ENCODE measurements around the gene FAM163A. TPM values are rescaled to one million over a fixed set of nuclear protein-coding genes. Genes with fewer than 3 reads are reported as not detected.

The FAM163A gene
- total RNA-seq, 4 donors from 2014 or later: 0.33 to 3.2 (median 1.3) TPM; not detected in 1

DNA sequence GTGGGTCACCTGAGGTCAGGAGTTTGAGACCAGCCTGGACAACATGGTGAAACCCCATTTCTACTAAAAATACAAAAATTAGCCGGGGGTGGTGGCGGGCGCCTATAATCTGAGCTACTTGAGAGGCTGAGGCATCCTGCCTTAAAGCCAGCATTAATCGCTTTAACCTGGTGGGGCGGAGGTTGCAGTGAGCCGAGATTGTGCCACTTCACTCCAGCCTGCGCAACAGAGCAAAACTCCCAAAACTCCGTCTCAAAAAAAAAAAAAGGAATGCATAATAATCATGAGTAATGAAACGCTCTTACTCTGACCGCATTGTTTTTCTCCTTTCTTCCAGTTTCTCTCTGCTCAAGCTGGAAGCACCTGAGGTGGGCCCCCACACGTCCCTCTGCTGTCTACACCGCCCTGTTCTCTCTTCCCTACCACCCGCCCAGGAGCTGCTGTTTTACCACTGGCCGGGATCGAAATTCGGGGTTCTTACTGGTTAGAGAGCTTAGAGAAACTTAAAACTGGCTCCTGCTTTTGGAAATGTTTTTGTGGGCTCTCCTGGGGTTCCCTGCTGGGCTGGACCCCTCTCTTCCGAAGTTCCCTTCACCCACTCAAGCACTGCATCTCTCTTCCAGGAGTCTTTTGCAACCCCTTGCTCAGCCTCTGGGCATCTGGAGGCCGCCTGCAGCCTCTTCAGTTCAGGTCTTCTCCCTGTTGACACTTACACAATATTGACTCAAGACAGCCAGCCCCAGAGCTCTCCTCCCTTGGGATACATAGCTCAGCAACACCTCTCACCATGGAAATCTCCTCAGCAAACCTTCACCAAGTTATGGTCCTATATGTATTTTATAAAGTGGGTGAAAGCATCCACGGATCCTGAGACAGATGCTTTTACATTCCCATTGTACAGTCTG is 62.5 kb downstream of the FAM163A start:
- DNase-seq: no peak
- TF ChIP-seq, protein P1, sequence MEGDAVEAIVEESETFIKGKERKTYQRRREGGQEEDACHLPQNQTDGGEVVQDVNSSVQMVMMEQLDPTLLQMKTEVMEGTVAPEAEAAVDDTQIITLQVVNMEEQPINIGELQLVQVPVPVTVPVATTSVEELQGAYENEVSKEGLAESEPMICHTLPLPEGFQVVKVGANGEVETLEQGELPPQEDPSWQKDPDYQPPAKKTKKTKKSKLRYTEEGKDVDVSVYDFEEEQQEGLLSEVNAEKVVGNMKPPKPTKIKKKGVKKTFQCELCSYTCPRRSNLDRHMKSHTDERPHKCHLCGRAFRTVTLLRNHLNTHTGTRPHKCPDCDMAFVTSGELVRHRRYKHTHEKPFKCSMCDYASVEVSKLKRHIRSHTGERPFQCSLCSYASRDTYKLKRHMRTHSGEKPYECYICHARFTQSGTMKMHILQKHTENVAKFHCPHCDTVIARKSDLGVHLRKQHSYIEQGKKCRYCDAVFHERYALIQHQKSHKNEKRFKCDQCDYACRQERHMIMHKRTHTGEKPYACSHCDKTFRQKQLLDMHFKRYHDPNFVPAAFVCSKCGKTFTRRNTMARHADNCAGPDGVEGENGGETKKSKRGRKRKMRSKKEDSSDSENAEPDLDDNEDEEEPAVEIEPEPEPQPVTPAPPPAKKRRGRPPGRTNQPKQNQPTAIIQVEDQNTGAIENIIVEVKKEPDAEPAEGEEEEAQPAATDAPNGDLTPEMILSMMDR (IDR thresholded peaks at IDR 0.05): no peak
- Histone ChIP-seq H3K4me3 (replicated peaks in 1 of 3) (no peak overlapping the region), H3K27me3 (no peaks in the 10 kb centered on the region), H3K9me3 (no peaks in the 10 kb centered on the region), H3K36me3 (no peaks in the 10 kb centered on the region), H3K27ac (no peak overlapping the region), H3K4me1 (peaks cover 0 to 3% of the 10 kb centered on the region in 2 donors)
- intact Hi-C loops (cut with DNase I): no loop called here
- WGBS, 2 donors: 92% methylated on average over 19 of the region's 19 CpGs

DNA sequence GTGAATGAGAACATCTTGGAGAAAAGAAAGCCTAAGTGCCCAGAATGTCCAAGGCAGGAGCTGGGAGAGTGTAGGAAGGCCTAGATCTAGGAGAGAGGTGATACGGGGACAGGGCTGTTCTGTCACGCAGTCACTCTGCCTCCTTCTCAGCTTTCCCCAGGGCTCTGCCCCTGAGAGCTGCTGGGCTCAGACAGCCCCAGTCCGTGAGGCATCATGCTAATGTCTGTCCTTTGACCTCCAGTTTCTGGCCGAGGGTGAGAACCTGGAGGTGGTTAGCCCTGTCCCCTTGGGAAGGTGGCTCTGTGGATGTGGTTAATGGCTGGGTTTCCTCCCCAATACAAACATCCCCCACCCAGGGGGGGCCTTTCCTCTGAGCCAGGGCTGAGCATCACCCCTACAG is 63.2 kb downstream of the FAM163A start:
- DNase-seq: no peak
- Histone ChIP-seq H3K36me3 (no peaks in the 10 kb centered on the region), H3K27ac (no peak overlapping the region), H3K9me3 (no peaks in the 10 kb centered on the region), H3K27me3 (no peaks in the 10 kb centered on the region), H3K4me1 (peaks cover 0 to 3% of the 10 kb centered on the region in 2 donors), H3K4me3 (replicated peaks in 1 of 3) (no peak overlapping the region)
- intact Hi-C loops (cut with DNase I): no loop called here
- WGBS, 2 donors: 77 to 83% methylated on average over 4 of the region's 4 CpGs
- TF ChIP-seq, protein P1 (IDR thresholded peaks at IDR 0.05): no peak
- no peak for TF ChIP-seq POLR2A (IDR thresholded peaks at IDR 0.05)

DNA sequence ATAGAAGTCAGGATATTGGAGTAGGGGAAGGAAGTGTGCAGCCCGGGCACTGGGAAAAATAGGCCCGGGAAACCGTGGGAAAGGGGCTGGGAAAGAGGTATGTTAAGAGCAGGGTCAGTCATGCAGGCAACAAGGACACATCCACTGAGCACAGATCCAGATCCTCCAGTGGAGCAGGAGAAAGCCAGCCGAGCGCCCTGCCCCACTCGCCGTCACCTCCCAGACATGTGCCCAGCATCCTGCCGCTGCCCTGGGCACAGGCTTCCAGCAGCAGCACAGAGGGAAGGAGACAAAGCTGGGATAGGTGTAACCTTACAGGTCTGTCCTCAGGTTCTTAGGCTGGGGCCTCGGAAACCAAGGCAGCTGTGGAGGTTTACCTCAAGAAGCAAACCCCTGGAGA is 64.2 kb downstream of the FAM163A start:
- no peaks in the 10 kb centered on the region for H3K27me3 ChIP-seq
- peaks cover 0 to 3% of the 10 kb centered on the region in 2 donors for H3K4me1 ChIP-seq
- peak in 1 of 2 donors; percentile 35 for DNase-seq
- WGBS, 2 donors: 57 to 60% methylated on average over 4 to 9 of the region's 9 CpGs
- intact Hi-C loops (cut with DNase I): no loop called here
- H3K36me3 ChIP-seq: no peaks in the 10 kb centered on the region
- TF ChIP-seq, protein P1 (IDR thresholded peaks at IDR 0.05): no peak
- no peak overlapping the region for H3K27ac ChIP-seq
- no peaks in the 10 kb centered on the region for H3K9me3 ChIP-seq
- H3K4me3 ChIP-seq (replicated peaks in 1 of 3): no peak overlapping the region

DNA sequence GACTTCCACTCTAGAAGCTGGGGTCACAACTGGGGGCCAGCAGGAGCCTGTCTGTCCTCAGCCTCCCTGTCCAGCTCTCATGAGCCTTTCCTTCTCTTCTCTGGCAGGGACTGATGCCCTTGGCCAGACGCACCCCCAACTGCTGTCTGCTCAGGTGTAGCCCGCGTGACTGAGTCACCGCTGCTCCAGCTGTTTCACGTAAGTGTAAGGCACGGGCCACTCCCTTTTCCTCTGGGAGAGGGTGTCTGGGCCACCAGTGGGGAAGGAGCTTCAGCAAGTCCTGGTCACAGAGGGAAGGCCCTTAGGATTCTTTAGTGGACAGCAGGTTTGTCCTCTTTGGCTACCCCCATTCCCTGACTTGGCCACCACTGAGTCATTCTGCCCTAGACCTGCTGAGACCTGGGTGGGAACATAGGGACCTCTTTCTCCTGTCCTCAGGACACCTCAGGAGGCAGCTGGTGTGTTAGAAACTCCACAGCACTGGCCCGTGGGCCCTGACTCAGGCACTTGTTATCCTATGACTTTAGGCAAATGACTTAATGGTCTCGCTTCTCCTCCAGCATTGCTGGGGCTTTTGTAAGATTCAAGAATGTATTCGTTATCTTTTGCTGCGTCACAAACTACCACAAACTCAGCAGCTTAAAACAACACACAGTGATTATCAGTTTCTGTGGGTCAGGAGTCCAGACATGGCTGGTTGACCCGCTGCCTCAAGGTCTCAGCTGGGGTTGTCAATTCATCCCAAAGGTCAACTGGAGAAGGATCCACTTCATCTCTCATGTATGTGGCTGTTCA is 64.8 kb downstream of the FAM163A start:
- Histone ChIP-seq H3K4me3 (replicated peaks in 1 of 3) (no peak overlapping the region), H3K36me3 (no peaks in the 10 kb centered on the region), H3K9me3 (no peaks in the 10 kb centered on the region), H3K27ac (no peak overlapping the region), H3K27me3 (no peaks in the 10 kb centered on the region), H3K4me1 (peaks cover 0 to 3% of the 10 kb centered on the region in 2 donors)
- TF ChIP-seq, protein P1 (IDR thresholded peaks at IDR 0.05): no peak
- no peak for TF ChIP-seq POLR2A (IDR thresholded peaks at IDR 0.05)
- DNase-seq: no peak
- intact Hi-C loops (cut with DNase I): loop anchor here (2.0 kb wide), 1 partner anchor 101 kb away; no protein-coding TSS in a partner anchor
- WGBS, 2 donors: 87 to 91% methylated on average over 8 of the region's 11 CpGs
